AG04450 (cell line): ENCODE results near the gene CTR9. TPM values are rescaled to one million over a fixed set of nuclear protein-coding genes. Genes with fewer than 3 reads are reported as not detected.

Source experiments
- CTCF ChIA-PET: fragments of 300-600, 350-600 bp; formaldehyde crosslinking; extraction: SDS; loops from one replicate; lab custom pipeline; 2022; ENCODE audit warnings: antibody characterized with exemption, inconsistent platforms; lab: Charles Lee
- POLR2A ChIA-PET: fragments of 350-600 bp; formaldehyde crosslinking; extraction: SDS; loops from one replicate; lab custom pipeline; 2021; ENCODE audit warnings: antibody characterized with exemption, inconsistent platforms; lab: Yijun Ruan, JAX
- DNase-seq: peaks from one replicate; pipeline ENCODE4 v3.0.0-alpha.2; 2011; ENCODE audit warnings: low read depth, low spot score
- H3K27ac ChIP-seq: one replicate; pipeline ENCODE4 v1.5.1; 2012; ENCODE audit warnings: low read depth, low read length, control low read depth
- H3K27me3 ChIP-seq: one replicate; pipeline ENCODE4 v1.6.0; 2012; ENCODE audit warnings: low read length; ENCODE audit not compliant: control insufficient read depth, insufficient read depth
- H3K4me3 ChIP-seq: 2 replicates; pipeline ENCODE4 v1.5.1; 2011; ENCODE audit warnings: mild to moderate bottlenecking, low read depth, low read length, control low read depth
- H3K9me3 ChIP-seq: 2 replicates; pipeline ENCODE4 v1.5.1; 2012; ENCODE audit warnings: low read length; ENCODE audit not compliant: control insufficient read depth, insufficient read depth
- polyA plus RNA-seq: library from polyadenylated mRNA; depleted of rRNA; stranded (reverse); fragments of >200 nt; gene quantifications from 2 replicates; pipeline ENCODE4 v1.2.3, GENCODE V29; 2011
- TF ChIP-seq, protein P1 (sequence below): IDR thresholded peaks from 2 replicates; pipeline ENCODE4 v1.5.1; 2011; ENCODE audit warnings: low read depth, low read length, control low read depth, inconsistent platforms

Gene CTR9
- polyA plus RNA-seq, 1 experiment, result 22.6 TPM

DNA sequence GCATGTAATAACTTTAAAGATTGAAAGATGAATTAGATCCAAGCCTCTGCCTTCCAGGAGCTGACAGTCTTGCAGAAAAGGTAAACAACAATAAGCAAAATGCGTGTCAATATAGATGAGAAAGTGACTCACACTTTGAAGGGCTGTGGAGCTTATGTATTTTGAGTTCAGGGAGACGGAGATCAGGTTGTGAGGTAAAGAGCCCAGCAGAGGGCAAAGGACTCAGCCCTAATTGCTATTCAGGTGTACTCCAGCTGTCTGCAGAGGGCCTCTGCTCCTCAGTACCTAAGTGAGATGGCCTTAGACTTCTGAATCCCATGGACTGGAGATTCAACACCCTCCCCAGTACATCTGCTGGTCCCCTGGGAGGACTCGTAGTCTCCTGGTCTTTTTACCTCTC, 22.9 kb upstream of the CTR9 start:
- Histone ChIP-seq H3K4me3 (no peak overlapping the region), H3K27me3 (no peaks in the 10 kb centered on the region), H3K27ac (no peak overlapping the region), H3K9me3 (peaks cover 16% of the 10 kb centered on the region)
- ChIA-PET POLR2A (interaction anchor here (0.7 to 3.6 kb wide), 8 partner anchors 18 to 362 kb away, joined by 3 to 26 read pairs (median 4); partner anchors contain the start of genes AMPD3, IRAG1 and RNF141), CTCF (interaction anchor here (0.7 to 1.0 kb wide), 2 partner anchors 230 to 322 kb away, joined by 3 read pairs; no protein-coding TSS in a partner anchor)
- no peak for DNase-seq
- TF ChIP-seq, protein P1, sequence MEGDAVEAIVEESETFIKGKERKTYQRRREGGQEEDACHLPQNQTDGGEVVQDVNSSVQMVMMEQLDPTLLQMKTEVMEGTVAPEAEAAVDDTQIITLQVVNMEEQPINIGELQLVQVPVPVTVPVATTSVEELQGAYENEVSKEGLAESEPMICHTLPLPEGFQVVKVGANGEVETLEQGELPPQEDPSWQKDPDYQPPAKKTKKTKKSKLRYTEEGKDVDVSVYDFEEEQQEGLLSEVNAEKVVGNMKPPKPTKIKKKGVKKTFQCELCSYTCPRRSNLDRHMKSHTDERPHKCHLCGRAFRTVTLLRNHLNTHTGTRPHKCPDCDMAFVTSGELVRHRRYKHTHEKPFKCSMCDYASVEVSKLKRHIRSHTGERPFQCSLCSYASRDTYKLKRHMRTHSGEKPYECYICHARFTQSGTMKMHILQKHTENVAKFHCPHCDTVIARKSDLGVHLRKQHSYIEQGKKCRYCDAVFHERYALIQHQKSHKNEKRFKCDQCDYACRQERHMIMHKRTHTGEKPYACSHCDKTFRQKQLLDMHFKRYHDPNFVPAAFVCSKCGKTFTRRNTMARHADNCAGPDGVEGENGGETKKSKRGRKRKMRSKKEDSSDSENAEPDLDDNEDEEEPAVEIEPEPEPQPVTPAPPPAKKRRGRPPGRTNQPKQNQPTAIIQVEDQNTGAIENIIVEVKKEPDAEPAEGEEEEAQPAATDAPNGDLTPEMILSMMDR, result no peak

DNA sequence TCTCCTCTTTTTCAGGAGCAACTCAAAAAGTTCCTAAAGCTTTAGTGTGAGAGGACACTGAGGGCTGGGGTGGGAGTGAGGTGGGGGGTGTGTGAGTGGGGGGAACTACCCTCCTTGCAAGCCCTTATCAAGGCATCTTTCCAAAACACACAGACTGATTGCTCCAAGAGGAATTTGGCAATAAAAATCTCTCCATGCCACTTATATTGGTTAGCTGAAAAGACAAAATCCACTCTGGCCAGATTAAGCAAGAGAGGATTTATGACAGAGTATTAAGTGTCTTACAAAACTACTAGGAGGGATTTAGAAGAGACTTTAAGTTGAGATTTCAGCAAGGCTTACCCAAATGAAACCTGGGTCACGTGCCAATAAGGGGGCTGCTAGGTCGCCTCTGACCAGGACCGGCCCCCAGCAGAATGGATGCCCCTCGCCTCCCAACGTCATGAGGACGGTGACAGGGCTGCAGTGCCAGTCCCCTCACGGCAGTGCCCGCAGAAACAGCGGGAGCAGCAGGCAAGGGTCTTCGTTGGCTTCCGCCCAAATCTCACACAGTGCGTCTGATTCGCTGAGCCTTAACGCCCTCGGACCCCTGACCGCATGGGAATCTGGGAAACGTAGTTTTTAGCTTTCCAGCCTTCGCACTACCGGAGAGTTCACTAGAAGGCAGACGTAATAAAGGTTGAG, 22.1 kb upstream of the CTR9 start:
- ChIA-PET POLR2A (interaction anchor here (0.6 to 3.6 kb wide), 4 partner anchors 35 to 274 kb away, joined by 3 to 26 read pairs (median 5); partner anchors contain the start of genes AMPD3, IRAG1 and RNF141), CTCF (no interaction called here)
- no peaks in the 10 kb centered on the region for H3K27me3 ChIP-seq
- TF ChIP-seq, protein P1, result no peak
- DNase-seq, result no peak
- H3K27ac ChIP-seq, result no peak overlapping the region
- H3K9me3 ChIP-seq, result peaks cover 16% of the 10 kb centered on the region
- H3K4me3 ChIP-seq, result no peak overlapping the region

DNA sequence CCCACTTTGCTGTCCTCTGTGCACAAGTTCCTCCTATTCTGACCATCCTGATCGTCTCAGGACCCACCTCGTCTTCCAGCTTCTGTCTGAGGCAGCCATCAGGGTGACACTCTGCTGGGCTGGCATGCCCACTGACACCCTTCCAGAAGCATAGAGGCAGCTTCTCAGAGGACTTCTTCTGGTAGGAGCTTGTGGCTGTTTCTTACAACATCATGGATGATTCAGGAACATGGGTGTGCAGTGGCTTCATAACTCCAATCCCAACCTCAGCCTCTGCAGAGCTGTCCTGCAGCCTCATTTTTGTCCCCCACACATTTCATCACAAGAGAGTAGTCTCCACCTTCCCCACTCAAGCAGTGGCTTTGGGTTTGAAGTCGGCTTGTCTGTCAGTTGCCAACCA, 20.9 kb upstream of the CTR9 start:
- Histone ChIP-seq H3K4me3 (no peak overlapping the region), H3K9me3 (peaks cover 11% of the 10 kb centered on the region), H3K27me3 (no peaks in the 10 kb centered on the region), H3K27ac (no peak overlapping the region)
- ChIA-PET CTCF (interaction anchor here (0.8 to 0.9 kb wide), 2 partner anchors 10 to 104 kb away, joined by 3 read pairs; no protein-coding TSS in a partner anchor), POLR2A (no interaction called here)
- TF ChIP-seq, protein P1, result no peak
- DNase-seq, result no peak

DNA sequence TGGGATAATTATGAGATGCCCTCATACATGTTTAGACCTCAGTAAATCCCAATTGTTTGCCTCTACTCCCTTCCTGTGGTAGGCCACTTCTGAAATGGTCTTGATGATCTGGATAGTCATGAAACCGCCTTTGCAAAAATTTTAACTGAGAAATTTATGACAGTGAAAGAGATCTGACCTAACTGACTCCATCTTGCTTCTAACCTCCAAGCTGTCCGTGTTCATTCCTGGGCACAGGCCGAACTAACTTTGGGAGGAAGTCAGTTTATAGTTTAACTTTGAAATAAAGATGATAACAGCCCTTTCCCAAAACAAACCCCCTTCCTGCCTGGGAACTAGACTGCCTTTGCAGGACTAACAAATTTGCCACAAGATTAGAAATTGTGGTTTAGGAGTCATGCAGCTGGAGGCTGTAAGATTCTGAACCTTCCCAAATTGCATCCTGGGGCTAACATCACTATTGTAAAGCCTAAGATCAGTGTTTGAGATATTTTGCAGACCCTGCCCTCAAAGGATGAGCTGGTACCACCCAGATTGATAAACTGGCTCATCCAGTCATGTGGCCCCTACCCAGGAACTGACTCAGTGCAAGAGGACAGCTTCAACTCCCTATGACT, 19.9 kb upstream of the CTR9 start:
- TF ChIP-seq, protein P1, result no peak
- no peak overlapping the region for H3K4me3 ChIP-seq
- DNase-seq, result no peak
- H3K9me3 ChIP-seq, result peaks cover 11% of the 10 kb centered on the region
- CTCF ChIA-PET, result interaction anchor here (1.3 kb wide), 1 partner anchor 325 kb away, joined by 5 read pairs; no protein-coding TSS in a partner anchor
- H3K27ac ChIP-seq, result no peak overlapping the region
- no peaks in the 10 kb centered on the region for H3K27me3 ChIP-seq
- POLR2A ChIA-PET, result no interaction called here
